Gastroesophageal sphincter (tissue), 3 donors: ENCODE data around the gene NCOA3.

Experiments
- CTCF ChIP-seq, 4 experiments: fragments of 200-600 bp in 2 of 4; fragments of 450-650 bp in 2 of 4; sonication (generic) in 1 of 4; IDR thresholded peaks; one replicate each; pipeline ENCODE4 v1.5.1; 2017 to 2019; ENCODE audit warnings: antibody characterized with exemption in 4 of 4, mild to moderate bottlenecking in 2 of 4, moderate library complexity in 2 of 4
- EP300 ChIP-seq: sonication (generic); formaldehyde crosslinking; IDR thresholded peaks from one replicate; pipeline ENCODE4 v1.6.1; 2017; ENCODE audit warnings: antibody characterized with exemption, mild to moderate bottlenecking
- POLR2A ChIP-seq, 2 donors: fragments of 450-650 bp; IDR thresholded peaks; one replicate each; pipeline ENCODE4 v1.6.1; 2017; ENCODE audit warnings: antibody characterized with exemption in 2 of 2, mild to moderate bottlenecking in 2 of 2, moderate library complexity in 1 of 2

- no peak for TF ChIP-seq CTCF (IDR thresholded peaks at IDR 0.05)
- no peak for TF ChIP-seq EP300
- no peak for TF ChIP-seq POLR2A (IDR thresholded peaks at IDR 0.05)
Measured at GRCh38 chr20:47490795-47491194, 10.9 kb upstream of the NCOA3 start.
